ENCODE results near the gene ANKRD13C.
"Not testable (repeated sequence)": the region's sequence is repeated elsewhere in the genome, so short reads cannot be mapped to it uniquely, and the experiment has no call there.

The ANKRD13C gene

DNA sequence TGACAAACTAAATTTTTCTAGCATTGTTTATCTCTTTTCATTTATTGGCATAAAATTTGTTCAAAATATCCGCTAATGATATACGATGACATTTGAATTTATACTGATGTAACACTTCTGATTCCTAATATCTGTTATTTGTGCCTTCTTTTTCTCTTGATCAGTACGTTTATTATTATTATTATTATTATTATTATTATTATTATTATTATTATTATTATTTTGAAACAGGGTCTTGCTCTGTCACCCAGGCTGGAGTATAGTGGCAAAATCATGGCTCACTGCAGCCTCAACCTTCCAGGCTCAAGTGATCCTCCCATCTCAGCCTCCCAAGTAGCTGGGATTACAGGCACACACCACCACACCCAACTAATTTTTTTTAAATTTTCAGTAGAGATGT lies 14.9 kb downstream of the ANKRD13C start:
- TF ChIP-seq REPIN1 (tag by site-specific recombination; IDR thresholded peaks at IDR 0.05; ENCODE audit: low read depth), result peak; percentile 62; the same call in 1 of the 2 replicates
- ChIA-PET CTCF (interaction anchor here (0.6 kb wide), 2 partner anchors 72 to 169 kb away, joined by 3 to 6 read pairs; no protein-coding TSS in a partner anchor), POLR2A (interaction anchor here (0.9 to 1.6 kb wide), 2 partner anchors 9 to 15 kb away, joined by 3 read pairs; partner anchors contain the start of gene ANKRD13C)
- not testable (repeated sequence) for H3K36me3 ChIP-seq (ENCODE audit: control insufficient read depth in 2 of 2, insufficient read depth in 1 of 2, low read length in 2 of 2); H3K4me3 ChIP-seq (ENCODE audit: low read depth, low read length); H3K4me1 ChIP-seq (ENCODE audit: control insufficient read depth, insufficient read depth, low read length); H3K9me3 ChIP-seq (ENCODE audit: control insufficient read depth, insufficient read depth, low read depth, low read length); H3K27ac ChIP-seq (ENCODE audit: extremely low read depth, low read depth, low read length)

- ChIA-PET POLR2A (no interaction called here), CTCF (no interaction called here)
- Histone ChIP-seq H3K4me3 (ENCODE audit: low read depth, low read length) (no peak overlapping the region), H3K36me3 (ENCODE audit: control insufficient read depth in 2 of 2, insufficient read depth in 1 of 2, low read length in 2 of 2) (peaks cover 0 to 4% of the 10 kb centered on the region in 2 experiments; a peak in 1 of 3 replicates), H3K27ac (ENCODE audit: extremely low read depth, low read depth, low read length) (no peak overlapping the region), H3K9me3 (ENCODE audit: control insufficient read depth, insufficient read depth, low read depth, low read length) (no peaks in the 10 kb centered on the region), H3K4me1 (ENCODE audit: control insufficient read depth, insufficient read depth, low read length) (peaks cover 4% of the 10 kb centered on the region)
- no peak for TF ChIP-seq ZNF138 (tag by site-specific recombination; IDR thresholded peaks at IDR 0.05; ENCODE audit: borderline replicate concordance)
- TF ChIP-seq, protein P1, sequence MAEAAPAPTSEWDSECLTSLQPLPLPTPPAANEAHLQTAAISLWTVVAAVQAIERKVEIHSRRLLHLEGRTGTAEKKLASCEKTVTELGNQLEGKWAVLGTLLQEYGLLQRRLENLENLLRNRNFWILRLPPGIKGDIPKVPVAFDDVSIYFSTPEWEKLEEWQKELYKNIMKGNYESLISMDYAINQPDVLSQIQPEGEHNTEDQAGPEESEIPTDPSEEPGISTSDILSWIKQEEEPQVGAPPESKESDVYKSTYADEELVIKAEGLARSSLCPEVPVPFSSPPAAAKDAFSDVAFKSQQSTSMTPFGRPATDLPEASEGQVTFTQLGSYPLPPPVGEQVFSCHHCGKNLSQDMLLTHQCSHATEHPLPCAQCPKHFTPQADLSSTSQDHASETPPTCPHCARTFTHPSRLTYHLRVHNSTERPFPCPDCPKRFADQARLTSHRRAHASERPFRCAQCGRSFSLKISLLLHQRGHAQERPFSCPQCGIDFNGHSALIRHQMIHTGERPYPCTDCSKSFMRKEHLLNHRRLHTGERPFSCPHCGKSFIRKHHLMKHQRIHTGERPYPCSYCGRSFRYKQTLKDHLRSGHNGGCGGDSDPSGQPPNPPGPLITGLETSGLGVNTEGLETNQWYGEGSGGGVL (tag by site-specific recombination; IDR thresholded peaks at IDR 0.05), result no peak
- TF ChIP-seq ZNF529 (tag by site-specific recombination; IDR thresholded peaks at IDR 0.05; ENCODE audit: insufficient replicate concordance), result no peak
- TF ChIP-seq ZEB2 (tag by site-specific recombination; IDR thresholded peaks at IDR 0.05), result no peak
- TF ChIP-seq ZNF654 (tag by site-specific recombination; IDR thresholded peaks at IDR 0.05; ENCODE audit: low read depth), result no peak
Observed at GRCh38 chr1:70336050-70336449, 18.5 kb downstream of the ANKRD13C start.

DNA sequence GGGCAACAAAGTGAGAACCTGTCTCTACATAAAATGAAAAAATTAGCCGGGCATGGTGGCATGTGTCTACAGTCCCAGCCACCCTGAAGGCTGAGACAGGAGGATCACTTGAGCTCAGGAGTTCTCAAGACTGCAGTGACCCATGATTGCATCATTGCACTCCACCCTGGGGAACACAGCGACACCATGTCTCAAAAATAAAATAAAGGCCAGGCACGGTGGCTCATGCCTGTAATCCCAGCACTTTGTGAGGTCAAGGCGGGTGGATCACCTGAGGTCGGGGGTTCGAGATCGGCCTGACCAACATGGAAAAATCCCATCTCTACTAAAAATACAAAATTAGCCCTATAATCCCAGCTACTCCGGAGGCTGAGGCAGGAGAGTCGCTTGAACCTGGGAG lies 20.1 kb downstream of the ANKRD13C start:
- CTCF ChIA-PET, result no interaction called here
- Histone ChIP-seq H3K27ac (ENCODE audit: extremely low read depth, low read depth, low read length) (no peak overlapping the region), H3K4me3 (ENCODE audit: low read depth, low read length) (no peak overlapping the region), H3K4me1 (ENCODE audit: control insufficient read depth, insufficient read depth, low read length) (peaks cover 4% of the 10 kb centered on the region), H3K36me3 (ENCODE audit: control insufficient read depth in 2 of 2, insufficient read depth in 1 of 2, low read length in 2 of 2) (peaks cover 3 to 4% of the 10 kb centered on the region in 2 experiments; a peak in 2 of 3 replicates), H3K9me3 (ENCODE audit: control insufficient read depth, insufficient read depth, low read depth, low read length) (no peaks in the 10 kb centered on the region)
- POLR2A ChIA-PET, result no interaction called here
- TF ChIP-seq, protein P2, sequence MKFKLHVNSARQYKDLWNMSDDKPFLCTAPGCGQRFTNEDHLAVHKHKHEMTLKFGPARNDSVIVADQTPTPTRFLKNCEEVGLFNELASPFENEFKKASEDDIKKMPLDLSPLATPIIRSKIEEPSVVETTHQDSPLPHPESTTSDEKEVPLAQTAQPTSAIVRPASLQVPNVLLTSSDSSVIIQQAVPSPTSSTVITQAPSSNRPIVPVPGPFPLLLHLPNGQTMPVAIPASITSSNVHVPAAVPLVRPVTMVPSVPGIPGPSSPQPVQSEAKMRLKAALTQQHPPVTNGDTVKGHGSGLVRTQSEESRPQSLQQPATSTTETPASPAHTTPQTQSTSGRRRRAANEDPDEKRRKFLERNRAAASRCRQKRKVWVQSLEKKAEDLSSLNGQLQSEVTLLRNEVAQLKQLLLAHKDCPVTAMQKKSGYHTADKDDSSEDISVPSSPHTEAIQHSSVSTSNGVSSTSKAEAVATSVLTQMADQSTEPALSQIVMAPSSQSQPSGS (tag by site-specific recombination; IDR thresholded peaks at IDR 0.05; ENCODE audit: low read depth), result no peak
- TF ChIP-seq ZNF416 (tag by site-specific recombination; IDR thresholded peaks at IDR 0.05) (no peak), ZNF394 (tag by site-specific recombination; IDR thresholded peaks at IDR 0.05; ENCODE audit: borderline replicate concordance) (0 out of 2 replicates have a peak, but pooled peaks have one; percentile 15), MEIS1 (CRISPR knock-in tag; IDR thresholded peaks at IDR 0.05; ENCODE audit: borderline replicate concordance) (no peak), KLF16 (tag by site-specific recombination; IDR thresholded peaks at IDR 0.05) (no peak), OVOL3 (tag by site-specific recombination; IDR thresholded peaks at IDR 0.05) (no peak), PRDM4 (tag by site-specific recombination; IDR thresholded peaks at IDR 0.05) (no peak), HOXC10 (CRISPR knock-in tag; IDR thresholded peaks at IDR 0.05) (no peak), RBAK (tag by site-specific recombination; IDR thresholded peaks at IDR 0.05) (no peak)
- TF ChIP-seq, protein P3, sequence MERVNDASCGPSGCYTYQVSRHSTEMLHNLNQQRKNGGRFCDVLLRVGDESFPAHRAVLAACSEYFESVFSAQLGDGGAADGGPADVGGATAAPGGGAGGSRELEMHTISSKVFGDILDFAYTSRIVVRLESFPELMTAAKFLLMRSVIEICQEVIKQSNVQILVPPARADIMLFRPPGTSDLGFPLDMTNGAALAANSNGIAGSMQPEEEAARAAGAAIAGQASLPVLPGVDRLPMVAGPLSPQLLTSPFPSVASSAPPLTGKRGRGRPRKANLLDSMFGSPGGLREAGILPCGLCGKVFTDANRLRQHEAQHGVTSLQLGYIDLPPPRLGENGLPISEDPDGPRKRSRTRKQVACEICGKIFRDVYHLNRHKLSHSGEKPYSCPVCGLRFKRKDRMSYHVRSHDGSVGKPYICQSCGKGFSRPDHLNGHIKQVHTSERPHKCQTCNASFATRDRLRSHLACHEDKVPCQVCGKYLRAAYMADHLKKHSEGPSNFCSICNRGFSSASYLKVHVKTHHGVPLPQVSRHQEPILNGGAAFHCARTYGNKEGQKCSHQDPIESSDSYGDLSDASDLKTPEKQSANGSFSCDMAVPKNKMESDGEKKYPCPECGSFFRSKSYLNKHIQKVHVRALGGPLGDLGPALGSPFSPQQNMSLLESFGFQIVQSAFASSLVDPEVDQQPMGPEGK (tag by site-specific recombination; IDR thresholded peaks at IDR 0.05), result 0 out of 2 replicates have a peak, but pooled peaks have one; percentile 31
